H9 (cell line): Measurements from ENCODE around the gene RBPJL. TPM values are rescaled to one million over a fixed set of nuclear protein-coding genes. Genes with fewer than 3 reads are reported as not detected.

Experiments
- DNase-seq: peaks from one replicate; pipeline ENCODE4 v3.0.0-alpha.2; 2017
- H2AFZ ChIP-seq: one replicate; pipeline ENCODE4 v1.6.1; 2013; ENCODE audit warnings: mild to moderate bottlenecking, low read length, control low read depth, moderate library complexity
- H2AK5ac ChIP-seq: 2 replicates; pipeline ENCODE4 v1.6.1; 2013; ENCODE audit warnings: low read length, control low read depth, mixed read lengths; ENCODE audit not compliant: insufficient read length
- H2BK120ac ChIP-seq: one replicate; pipeline ENCODE4 v1.6.1; 2013; ENCODE audit warnings: low read depth, mild to moderate bottlenecking, low read length, control low read depth, inconsistent platforms; ENCODE audit not compliant: poor library complexity, severe bottlenecking
- H2BK12ac ChIP-seq: 2 replicates; pipeline ENCODE4 v1.6.1; 2013; ENCODE audit warnings: low read length, control low read depth, mixed read lengths, low read depth; ENCODE audit not compliant: insufficient read length
- H2BK15ac ChIP-seq: 2 replicates; pipeline ENCODE4 v1.6.1; 2013; ENCODE audit warnings: low read depth, low read length, control low read depth
- H2BK20ac ChIP-seq: one replicate; pipeline ENCODE4 v1.6.1; 2013; ENCODE audit warnings: low read depth, mild to moderate bottlenecking, low read length, control low read depth, inconsistent platforms; ENCODE audit not compliant: poor library complexity, severe bottlenecking
- H2BK5ac ChIP-seq: 2 replicates; pipeline ENCODE4 v1.6.1; 2013; ENCODE audit warnings: low read length, control low read depth, mixed read lengths; ENCODE audit not compliant: insufficient read length
- H3K14ac ChIP-seq: 2 replicates; pipeline ENCODE4 v1.6.1; 2013; ENCODE audit warnings: low read length, control low read depth; ENCODE audit not compliant: insufficient read depth
- H3K18ac ChIP-seq: 2 replicates; pipeline ENCODE4 v1.6.1; 2013; ENCODE audit warnings: low read depth, mild to moderate bottlenecking, mixed read lengths, low read length, control low read depth; ENCODE audit not compliant: insufficient read length
- H3K23ac ChIP-seq: 2 replicates; pipeline ENCODE4 v1.6.1; 2013; ENCODE audit warnings: low read length, control low read depth, mixed read lengths, low read depth; ENCODE audit not compliant: insufficient read length
- H3K23me2 ChIP-seq: 2 replicates; pipeline ENCODE4 v1.6.1; 2013; ENCODE audit warnings: low read depth, mild to moderate bottlenecking, mixed read lengths, low read length, control low read depth; ENCODE audit not compliant: insufficient read length, poor library complexity, severe bottlenecking
- H3K27ac ChIP-seq: 2 replicates; pipeline ENCODE4 v1.5.1; 2013; ENCODE audit warnings: low read length, control low read depth, mixed read lengths, low read depth; ENCODE audit not compliant: insufficient read length
- H3K27me3 ChIP-seq: 2 replicates; pipeline ENCODE4 v1.6.1; 2013; ENCODE audit warnings: low read length, control low read depth, inconsistent platforms; ENCODE audit not compliant: insufficient read depth
- H3K4ac ChIP-seq: 2 replicates; pipeline ENCODE4 v1.6.1; 2013; ENCODE audit warnings: low read depth, mild to moderate bottlenecking, control low read depth, inconsistent platforms, low read length, moderate library complexity
- H3K4me1 ChIP-seq: 2 replicates; pipeline ENCODE4 v1.6.1; 2013; ENCODE audit warnings: low read length, control low read depth, inconsistent platforms; ENCODE audit not compliant: insufficient read depth
- H3K4me2 ChIP-seq: 2 replicates; pipeline ENCODE4 v1.6.1; 2013; ENCODE audit warnings: low read length, control low read depth, mixed read lengths; ENCODE audit not compliant: insufficient read length, insufficient read depth
- H3K56ac ChIP-seq: 2 replicates; pipeline ENCODE4 v1.6.1; 2013; ENCODE audit warnings: low read depth, mild to moderate bottlenecking, mixed read lengths, low read length, control low read depth; ENCODE audit not compliant: insufficient read length
- H3K79me1 ChIP-seq: 2 replicates; pipeline ENCODE4 v1.6.1; 2013; ENCODE audit warnings: low read depth, mild to moderate bottlenecking, moderate library complexity, low read length, control low read depth, inconsistent platforms; ENCODE audit not compliant: insufficient read depth, poor library complexity, severe bottlenecking
- H3K79me2 ChIP-seq: 2 replicates; pipeline ENCODE4 v1.6.1; 2013; ENCODE audit warnings: low read length, control low read depth, inconsistent platforms; ENCODE audit not compliant: insufficient read depth
- H3K9ac ChIP-seq: 2 replicates; pipeline ENCODE4 v1.6.1; 2013; ENCODE audit warnings: low read length, control low read depth, mixed read lengths; ENCODE audit not compliant: insufficient read length; ENCODE audit errors: extremely low read depth
- H3K9me3 ChIP-seq: one replicate; pipeline ENCODE4 v1.6.1; 2013; ENCODE audit warnings: low read depth, low read length, inconsistent platforms; ENCODE audit not compliant: control insufficient read depth
- H3T11ph ChIP-seq: one replicate; pipeline ENCODE4 v1.6.1; 2013; ENCODE audit warnings: mild to moderate bottlenecking, low read length, control low read depth, inconsistent platforms
- H4K20me1 ChIP-seq: one replicate; pipeline ENCODE4 v1.6.1; 2013; ENCODE audit not compliant: control insufficient read depth, insufficient read length, insufficient read depth
- H4K5ac ChIP-seq: 2 replicates; pipeline ENCODE4 v1.6.1; 2013; ENCODE audit warnings: low read depth, mild to moderate bottlenecking, mixed read lengths, low read length, control low read depth; ENCODE audit not compliant: insufficient read length
- H4K8ac ChIP-seq: replicated peaks from 2 replicates; pipeline ENCODE4 v1.6.1; 2013; ENCODE audit warnings: low read length, control low read depth, mixed read lengths, low read depth; ENCODE audit not compliant: insufficient read length
- H4K91ac ChIP-seq: 2 replicates; pipeline ENCODE4 v1.6.1; 2013; ENCODE audit warnings: low read depth, mild to moderate bottlenecking, moderate library complexity, mixed read lengths, low read length, control low read depth; ENCODE audit not compliant: insufficient read length
- H3K27ac Mint-ChIP-seq, 3 experiments: 2 replicates in 2 of 3; 3 replicates in 1 of 3; pipeline ENCODE4 v1.8.0; 2020 to 2021; ENCODE audit warnings: mixed read lengths in 3 of 3, mild to moderate bottlenecking in 1 of 3, moderate library complexity in 1 of 3
- H3K27me3 Mint-ChIP-seq: 2 replicates; pipeline ENCODE4 v1.8.0; 2021; ENCODE audit warnings: low read depth, mild to moderate bottlenecking, moderate library complexity, mixed read lengths
- H3K36me3 Mint-ChIP-seq, 3 experiments: 2 replicates in 2 of 3; 3 replicates in 1 of 3; pipeline ENCODE4 v1.8.0; 2020 to 2021; ENCODE audit warnings: low read depth in 3 of 3, mixed read lengths in 3 of 3; ENCODE audit not compliant: insufficient read depth in 1 of 3
- H3K4me1 Mint-ChIP-seq, 2 experiments: 2 replicates each; pipeline ENCODE4 v1.8.0; 2020; ENCODE audit warnings: mixed read lengths in 2 of 2
- H3K4me3 Mint-ChIP-seq, 2 experiments: 2 replicates in 1 of 2; 3 replicates in 1 of 2; pipeline ENCODE4 v1.8.0; 2020 to 2021; ENCODE audit warnings: mild to moderate bottlenecking in 2 of 2, mixed read lengths in 2 of 2, moderate library complexity in 1 of 2
- H3K9me3 Mint-ChIP-seq, 2 experiments: 2 replicates in 1 of 2; 3 replicates in 1 of 2; pipeline ENCODE4 v1.8.0; 2020; ENCODE audit warnings: mild to moderate bottlenecking in 2 of 2, mixed read lengths in 2 of 2, moderate library complexity in 1 of 2
- WGBS: extraction: QIAGEN DNeasy Blood & Tissue Kit; methylation state at CpG from one replicate; pipeline ENCODE4 v1.1.7; 2013; ENCODE audit warnings: missing lambda C conversion rate, low lambda C conversion rate, mixed read lengths; ENCODE audit not compliant: insufficient read length; ENCODE audit errors: extremely low coverage; 5-methylcytosine and 5-hydroxymethylcytosine counted together
- total RNA-seq: library from RNA; stranded (reverse); gene quantifications from 2 replicates; pipeline ENCODE4 v1.2.1, GENCODE V29; 2021
- TF ChIP-seq, protein P1 (sequence below): fragments of 200-600 bp; sonication (generic); conservative IDR thresholded peaks from 3 replicates; pipeline ENCODE4 v1.8.0; 2021; ENCODE audit warnings: antibody characterized with exemption, mild to moderate bottlenecking

The RBPJL gene
- total RNA-seq, 1 experiment from 2014 or later: 0.28 TPM

- Histone ChIP-seq H3K27me3 (no peaks in the 10 kb centered on the region), H3K27ac (no peak overlapping the region), H2BK20ac (no peak overlapping the region), H3K79me2 (no peaks in the 10 kb centered on the region; the same call in 1 of the 2 replicates), H3K56ac (no peak overlapping the region), H3K9me3 (no peaks in the 10 kb centered on the region), H4K5ac (no peak overlapping the region), H3K18ac (no peak overlapping the region), H2BK5ac (no peak overlapping the region), H3K79me1 (peaks cover 2% of the 10 kb centered on the region), H3K14ac (no peak overlapping the region), H3K23me2 (peaks cover 8% of the 10 kb centered on the region), H4K8ac (no peak overlapping the region), H2AFZ (no peak overlapping the region), H3K4me2 (no peak overlapping the region), H3K4me1 (peaks cover 5% of the 10 kb centered on the region; the same call in 1 of the 2 replicates), H4K20me1 (no peaks in the 10 kb centered on the region), H3K23ac (no peak overlapping the region), H2BK12ac (no peak overlapping the region), H2BK15ac (no peak overlapping the region), H3K9ac (no peak overlapping the region), H2BK120ac (no peak overlapping the region), H4K91ac (no peak overlapping the region), H3T11ph (no peak overlapping the region), H2AK5ac (no peak overlapping the region), H3K4ac (no peak overlapping the region)
- Mint-ChIP-seq H3K36me3 (no peaks in the 10 kb centered on the region), H3K27me3 (no peaks in the 10 kb centered on the region), H3K27ac (no peak overlapping the region), H3K4me3 (no peak overlapping the region), H3K9me3 (no peaks in the 10 kb centered on the region), H3K4me1 (peaks cover 38 to 45% of the 10 kb centered on the region in 2 experiments)
- TF ChIP-seq, protein P1, sequence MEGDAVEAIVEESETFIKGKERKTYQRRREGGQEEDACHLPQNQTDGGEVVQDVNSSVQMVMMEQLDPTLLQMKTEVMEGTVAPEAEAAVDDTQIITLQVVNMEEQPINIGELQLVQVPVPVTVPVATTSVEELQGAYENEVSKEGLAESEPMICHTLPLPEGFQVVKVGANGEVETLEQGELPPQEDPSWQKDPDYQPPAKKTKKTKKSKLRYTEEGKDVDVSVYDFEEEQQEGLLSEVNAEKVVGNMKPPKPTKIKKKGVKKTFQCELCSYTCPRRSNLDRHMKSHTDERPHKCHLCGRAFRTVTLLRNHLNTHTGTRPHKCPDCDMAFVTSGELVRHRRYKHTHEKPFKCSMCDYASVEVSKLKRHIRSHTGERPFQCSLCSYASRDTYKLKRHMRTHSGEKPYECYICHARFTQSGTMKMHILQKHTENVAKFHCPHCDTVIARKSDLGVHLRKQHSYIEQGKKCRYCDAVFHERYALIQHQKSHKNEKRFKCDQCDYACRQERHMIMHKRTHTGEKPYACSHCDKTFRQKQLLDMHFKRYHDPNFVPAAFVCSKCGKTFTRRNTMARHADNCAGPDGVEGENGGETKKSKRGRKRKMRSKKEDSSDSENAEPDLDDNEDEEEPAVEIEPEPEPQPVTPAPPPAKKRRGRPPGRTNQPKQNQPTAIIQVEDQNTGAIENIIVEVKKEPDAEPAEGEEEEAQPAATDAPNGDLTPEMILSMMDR: no peak
- DNase-seq: no peak
- WGBS: no CpG with 5 or more reads among the region's 7 CpGs
Observed at GRCh38 chr20:45359069-45359405, 52.4 kb downstream of the RBPJL start.
